Stimulated activated CD4-positive, alpha-beta T cell treated with anti-CD3 and anti-CD28 coated beads, TNF-alpha, amount 100 ng/mL, for 4 hours (primary cell): Measurements from ENCODE around the gene IGF1R.

Experiments used
- DNase-seq, 3 experiments: peaks; one replicate each; pipeline ENCODE4 v3.0.0-alpha.2; 2020; ENCODE audit warnings: low read depth in 3 of 3

IGF1R gene

GRCh38 chr15:98725874-98726273 is 77.5 kb downstream of the IGF1R start:
- no peak for DNase-seq

- no peak for DNase-seq
These were observed 79.0 kb downstream of the IGF1R start for GRCh38 chr15:98727115-98728040.

DNA sequence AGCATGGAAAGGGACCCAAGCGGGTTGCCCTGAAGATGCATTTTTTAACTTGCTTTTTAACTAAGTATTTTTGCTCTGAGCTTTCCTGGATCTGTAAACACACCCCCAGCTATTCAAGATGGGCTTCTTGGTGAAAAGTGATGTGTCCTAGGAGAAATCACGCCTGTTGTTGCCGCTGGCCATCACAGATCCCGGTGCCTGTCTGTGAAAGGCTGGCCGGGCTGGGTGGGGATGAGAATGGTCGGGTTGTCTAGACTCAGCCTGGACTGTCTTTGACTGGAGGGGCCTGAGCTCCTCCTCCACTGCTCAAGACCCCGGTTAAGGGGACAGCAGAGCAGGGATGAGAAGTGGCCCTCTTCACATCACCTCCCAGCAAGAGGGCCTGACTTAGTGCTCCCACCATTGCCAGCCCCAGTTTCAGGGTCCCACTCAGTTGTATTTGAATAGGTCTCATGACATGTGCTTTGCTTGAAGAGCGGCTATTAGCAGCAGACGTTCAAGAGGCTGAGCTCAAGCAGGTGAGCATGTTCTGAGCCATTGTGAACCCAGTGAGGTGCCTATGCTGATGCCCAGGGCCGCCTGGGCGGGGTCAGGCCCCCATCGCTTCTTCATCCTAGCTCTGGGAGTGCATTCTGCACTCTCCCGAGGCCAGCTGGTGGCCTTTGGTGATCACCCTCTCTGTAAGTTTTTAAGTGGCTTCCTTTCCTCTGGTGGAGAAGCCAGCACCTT is 79.9 kb downstream of the IGF1R start:
- no peak for DNase-seq

DNA sequence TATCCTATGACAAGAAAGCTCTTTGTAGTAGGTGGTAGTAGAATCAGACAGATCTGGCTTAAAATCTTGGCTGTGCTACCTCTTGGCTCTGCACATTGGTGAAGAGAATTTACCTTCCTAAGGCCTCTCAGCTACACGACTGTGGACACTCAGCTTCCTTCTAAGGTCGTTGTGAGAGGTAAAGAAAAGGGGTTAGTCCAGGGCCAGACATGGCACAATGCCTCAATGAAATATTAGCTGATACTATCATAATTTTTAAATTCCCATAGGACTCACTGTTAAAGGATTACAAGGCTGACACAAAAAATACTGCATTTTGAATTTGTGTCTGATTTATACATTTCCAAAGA is 80.4 kb downstream of the IGF1R start:
- DNase-seq, result no peak

DNA sequence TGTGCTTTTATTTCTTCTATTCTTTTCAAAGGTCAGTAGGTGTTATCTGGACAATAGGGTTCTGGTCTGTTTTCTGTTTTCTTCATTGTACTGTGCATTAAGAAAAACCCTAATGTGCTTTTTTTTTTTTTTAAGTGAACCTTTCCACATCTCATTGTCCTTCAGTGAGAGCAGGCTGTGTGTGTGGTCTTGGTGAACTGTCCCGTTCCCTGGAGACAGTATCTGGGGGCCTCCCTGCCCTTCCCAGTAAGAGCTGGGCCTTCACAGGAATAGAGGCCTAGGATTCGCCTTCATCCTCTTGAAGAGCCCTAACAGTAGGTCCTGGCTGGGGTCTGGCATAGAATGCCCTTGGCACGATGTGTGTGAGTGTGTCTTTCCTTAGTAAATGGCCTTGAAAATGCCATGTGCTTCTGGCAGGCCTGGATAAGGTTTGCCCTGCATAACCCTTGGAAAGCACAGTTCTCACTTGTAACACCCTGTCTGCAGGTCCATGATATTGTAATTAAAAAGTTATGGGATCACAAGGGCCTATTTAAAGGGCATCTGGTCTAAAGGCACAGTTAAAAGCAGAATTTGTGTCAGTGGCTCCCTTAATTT is 81.2 kb downstream of the IGF1R start:
- DNase-seq, result no peak

DNA sequence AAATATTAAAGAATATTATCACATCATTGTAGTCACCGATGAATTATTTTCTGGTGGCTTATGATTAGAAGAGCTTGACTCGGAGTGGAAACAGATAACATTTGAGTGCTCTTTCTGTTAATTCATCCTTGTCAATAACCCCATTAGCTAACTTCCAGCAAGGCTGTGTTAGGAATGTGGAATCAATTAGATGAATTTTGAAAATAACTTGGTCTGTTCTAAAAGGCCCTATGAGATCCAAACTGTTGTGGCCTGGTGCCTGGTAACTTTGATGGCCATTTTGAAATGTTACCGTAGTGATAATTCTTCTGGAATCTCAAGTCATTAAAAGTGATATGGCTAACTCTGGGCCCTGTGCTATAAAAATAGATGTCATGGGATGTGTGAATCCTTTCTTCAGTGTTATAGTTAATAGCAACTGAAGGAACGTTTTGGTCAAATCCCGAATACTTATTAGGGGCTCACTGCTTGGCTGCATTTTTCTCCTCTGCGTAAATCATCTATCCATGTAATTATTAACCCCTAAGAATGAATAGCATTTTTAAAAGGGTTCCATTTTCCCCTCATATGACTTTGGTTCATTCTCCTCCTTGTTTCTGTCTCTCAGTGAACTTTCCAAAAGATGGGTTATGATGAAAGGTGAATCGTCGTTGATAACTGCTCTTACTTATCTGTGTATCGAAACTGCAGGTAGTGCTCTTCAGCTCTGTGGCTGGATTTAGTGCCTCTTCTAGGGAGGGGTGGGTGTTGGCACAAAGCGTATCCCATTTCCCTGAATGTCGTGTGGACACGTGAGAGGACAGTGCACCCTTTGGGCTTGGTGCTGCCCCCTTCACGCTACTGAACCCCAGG is 82.7 kb downstream of the IGF1R start:
- no peak for DNase-seq

DNA sequence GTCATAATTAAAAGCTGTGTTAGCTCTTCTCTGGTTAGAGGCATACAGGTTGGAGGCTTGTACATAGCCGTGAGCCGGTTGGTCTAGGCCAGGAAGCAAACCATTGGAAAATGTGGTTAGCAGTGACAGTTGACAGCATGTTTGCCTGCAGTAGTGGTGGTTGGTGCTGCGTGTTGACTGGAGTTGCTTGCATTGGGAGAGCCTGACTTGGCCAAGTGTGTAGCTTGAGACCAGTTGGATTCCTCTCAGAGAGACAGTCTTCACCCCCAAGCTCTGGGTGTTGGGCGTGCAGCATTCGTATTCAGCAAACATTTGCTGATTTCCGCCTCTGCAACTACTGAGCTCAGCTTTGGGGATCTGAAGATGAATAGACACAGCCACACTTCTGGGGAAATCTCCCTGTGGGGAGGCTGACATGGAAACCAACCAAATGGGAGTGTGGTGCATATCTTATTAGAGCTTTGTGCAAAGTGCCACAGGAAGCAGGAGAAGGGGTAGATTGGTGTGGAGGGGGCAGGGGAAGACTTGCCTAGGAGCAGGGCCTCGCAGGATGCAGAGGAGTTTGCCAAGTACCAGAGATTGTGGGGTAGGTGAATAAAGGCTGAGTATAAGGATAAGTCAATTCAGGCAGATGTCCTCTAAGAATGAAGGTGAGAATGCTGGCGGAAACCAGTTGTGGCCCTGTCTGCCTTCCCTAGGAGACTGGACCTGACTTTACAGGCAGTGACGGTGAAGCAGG is 83.5 kb downstream of the IGF1R start:
- no peak for DNase-seq

DNA sequence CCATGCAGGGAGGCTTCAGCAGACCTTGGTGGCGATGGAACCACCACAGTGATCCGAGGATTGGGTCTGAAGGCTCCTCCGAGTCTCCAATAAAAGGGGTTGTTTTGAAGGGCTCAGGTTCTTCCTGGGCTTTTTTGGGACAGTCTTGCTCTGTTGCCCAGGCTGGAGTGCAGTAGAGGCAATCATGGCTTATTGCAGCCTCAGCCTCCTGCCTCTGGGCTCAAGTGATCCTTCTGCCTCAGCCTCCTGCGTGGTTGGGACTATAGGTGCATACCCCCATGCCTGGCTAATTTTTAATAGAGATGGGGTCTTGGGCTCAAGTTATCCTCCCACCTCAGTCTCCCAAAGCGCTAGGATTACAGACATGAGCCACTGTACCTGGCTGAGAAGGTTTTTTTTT is 84.8 kb downstream of the IGF1R start:
- no peak for DNase-seq

- DNase-seq, result no peak
These were observed 86.3 kb downstream of the IGF1R start for GRCh38 chr15:98734466-98735199.

GRCh38 chr15:98735304-98735703 is 87.0 kb downstream of the IGF1R start:
- no peak for DNase-seq

- no peak for DNase-seq
These were observed 87.7 kb downstream of the IGF1R start for GRCh38 chr15:98735895-98736617.

DNA sequence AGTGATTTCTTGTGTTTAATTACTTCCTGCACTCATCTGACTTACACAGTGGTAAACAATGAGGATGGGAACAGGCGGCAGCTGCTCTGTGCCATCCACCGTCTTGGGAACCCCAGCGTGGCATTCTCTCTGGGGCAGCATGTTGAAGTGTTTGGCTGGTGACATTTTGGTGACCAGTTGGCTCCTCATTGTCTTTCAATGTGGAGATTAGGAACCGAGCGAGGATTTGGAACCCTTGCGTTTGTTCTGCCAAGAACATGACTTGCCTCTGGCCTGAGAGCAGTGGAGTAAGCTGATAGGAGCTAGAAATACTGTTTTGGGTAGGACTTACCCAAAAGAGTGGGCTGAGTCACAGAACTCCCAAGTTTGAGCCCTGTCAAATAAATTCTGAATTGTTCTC is 88.8 kb downstream of the IGF1R start:
- no peak for DNase-seq

- DNase-seq, result no peak
These were observed 89.4 kb downstream of the IGF1R start for GRCh38 chr15:98737721-98738120.

DNA sequence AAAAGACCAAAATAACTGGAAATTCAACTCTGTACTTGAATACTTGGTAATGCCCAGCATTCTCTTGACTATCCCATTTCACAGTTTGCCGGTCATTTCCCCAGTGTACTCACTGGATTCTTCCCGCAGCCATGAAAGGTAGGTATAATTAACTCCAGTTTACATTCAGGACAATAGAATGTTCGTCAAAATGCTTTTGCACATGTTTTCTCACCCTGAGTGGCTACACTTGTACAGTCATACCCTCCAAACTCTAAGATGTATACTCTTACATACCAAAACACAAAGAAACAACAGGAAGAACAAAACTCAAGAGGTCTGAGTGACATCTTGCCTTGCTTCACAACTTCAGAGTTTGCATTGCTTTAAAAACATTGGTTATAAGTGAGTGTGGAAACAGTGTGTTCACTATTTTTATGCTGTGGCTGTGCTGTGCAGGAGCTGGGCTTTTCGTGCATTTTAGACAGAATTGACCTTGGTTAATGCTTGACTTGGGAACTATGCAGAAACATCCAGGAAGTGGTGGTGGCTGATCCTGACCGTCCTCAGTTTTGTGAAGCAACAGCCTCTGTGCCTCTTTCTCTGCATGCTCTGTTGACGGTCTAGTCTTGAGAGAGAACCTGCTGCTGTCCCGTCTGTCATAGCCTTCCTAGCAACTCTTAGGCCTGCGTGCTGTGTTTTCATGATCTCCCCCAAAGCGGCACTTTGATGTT is 90.5 kb downstream of the IGF1R start:
- DNase-seq, result no peak

GRCh38 chr15:98740295-98740694 is 92.0 kb downstream of the IGF1R start:
- no peak for DNase-seq

- DNase-seq, result no peak
These were observed 92.6 kb downstream of the IGF1R start for GRCh38 chr15:98740963-98741362.

GRCh38 chr15:98743177-98743576 is 94.8 kb downstream of the IGF1R start:
- no peak for DNase-seq

GRCh38 chr15:98744506-98744905 is 96.2 kb downstream of the IGF1R start:
- DNase-seq, result no peak

DNA sequence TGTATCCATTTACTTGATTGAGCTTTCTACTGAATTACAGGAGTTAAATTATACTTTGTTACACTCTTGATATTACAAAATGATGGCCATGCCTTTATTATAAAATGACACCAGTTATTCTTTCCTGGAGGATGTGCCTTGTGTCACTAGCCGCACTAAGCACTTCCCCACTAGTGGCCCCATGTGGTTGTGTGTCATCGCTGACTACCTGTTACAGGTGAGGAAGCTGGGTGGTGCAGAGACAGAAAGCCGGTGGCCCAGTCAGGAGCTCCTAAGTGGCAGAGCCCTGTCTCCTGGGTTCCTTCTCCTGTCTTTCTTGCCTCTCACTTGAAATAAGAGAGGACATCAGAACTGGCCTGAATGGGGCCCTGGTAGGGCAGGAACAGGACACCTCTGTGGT is 96.8 kb downstream of the IGF1R start:
- DNase-seq, result no peak
